ENCODE results near the gene NUCKS1. TPM values are rescaled to one million over a fixed set of nuclear protein-coding genes. Genes with fewer than 3 reads are reported as not detected.

NUCKS1 gene
- total RNA-seq, 3 donors from 2014 or later: 84.5 to 107 (median 93.4) TPM

DNA sequence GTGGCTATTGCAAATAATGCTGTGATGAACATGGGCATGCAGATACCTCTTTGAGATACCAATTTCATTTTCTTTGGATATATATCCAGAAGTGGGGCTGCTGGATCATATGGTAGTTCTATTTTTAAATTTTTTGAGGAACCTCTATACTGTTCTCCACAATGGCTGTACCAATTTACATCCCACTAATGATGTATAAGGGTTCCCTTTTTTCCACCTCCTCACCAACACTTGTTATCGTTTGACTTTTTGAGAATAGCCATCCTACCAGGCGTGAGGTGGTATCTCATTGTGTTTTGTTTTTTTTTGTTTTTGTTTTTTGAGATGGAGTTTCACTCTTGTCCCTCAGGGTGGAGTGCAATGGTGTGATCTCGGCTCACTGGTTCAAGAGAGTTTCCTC lies 6.6 kb upstream of the NUCKS1 start:
- Mint-ChIP-seq H3K4me1 (ENCODE audit: low read depth) (no peaks in the 10 kb centered on the region), H3K27me3 (ENCODE audit: low read depth) (no peaks in the 10 kb centered on the region), H3K9me3 (no peaks in the 10 kb centered on the region), H3K36me3 (ENCODE audit: insufficient read depth) (peaks cover 4% of the 10 kb centered on the region), H3K4me3 (no peak overlapping the region)
- no peak for DNase-seq
- ATAC-seq: no peak

DNA sequence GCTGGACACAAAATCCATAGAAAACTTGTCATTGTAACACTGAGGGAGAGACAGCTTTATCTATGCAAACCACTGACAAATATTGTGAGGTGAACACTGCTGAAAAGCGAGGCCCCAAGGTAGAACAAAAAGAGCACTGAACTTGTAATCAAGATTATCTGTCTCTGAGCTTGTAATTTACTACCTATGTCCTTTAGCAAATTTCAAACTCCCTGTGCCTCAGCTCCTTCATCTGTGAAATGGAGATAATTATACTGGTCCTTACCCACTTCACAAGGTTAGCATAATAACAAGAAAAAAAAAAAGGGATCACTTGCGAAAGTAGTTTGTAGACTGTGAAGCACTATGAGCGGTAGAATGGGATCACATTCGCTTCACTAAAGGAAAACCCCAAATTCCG lies 4.9 kb upstream of the NUCKS1 start:
- no peaks in the 10 kb centered on the region for H3K9me3 Mint-ChIP-seq
- H3K27me3 Mint-ChIP-seq (ENCODE audit: low read depth): no peaks in the 10 kb centered on the region

DNA sequence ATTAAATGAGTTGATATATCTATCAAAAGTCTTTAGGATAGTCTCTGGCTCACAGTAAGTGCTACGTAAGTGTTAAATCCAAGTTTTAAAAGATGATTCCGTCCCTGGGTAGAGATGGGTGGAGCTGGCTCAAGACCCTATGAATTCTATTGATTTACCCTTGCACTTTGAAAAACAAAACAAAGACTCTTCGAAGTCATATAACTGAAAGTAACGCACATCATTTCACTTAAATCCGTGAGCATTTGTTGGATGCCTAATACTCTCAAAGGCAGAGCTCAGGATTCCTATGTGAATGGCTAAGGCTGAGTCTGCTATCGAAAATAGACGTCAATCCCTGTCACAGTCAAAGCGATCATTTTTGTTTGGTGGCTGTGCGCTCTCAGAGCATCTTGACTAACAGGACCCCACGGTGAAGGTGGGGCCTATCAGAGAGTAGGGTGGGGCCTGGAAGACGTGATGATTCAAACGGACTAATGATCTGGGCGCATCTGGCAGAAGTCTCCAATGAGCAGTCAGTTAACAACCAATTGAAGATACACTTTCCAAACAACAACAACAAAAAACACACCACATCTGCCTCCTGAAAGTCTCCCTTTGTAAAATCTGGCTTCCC lies 1.2 kb upstream of the NUCKS1 start:
- H3K4me1 Mint-ChIP-seq (ENCODE audit: low read depth): peaks cover 28% of the 10 kb centered on the region
- H3K27me3 Mint-ChIP-seq (ENCODE audit: low read depth): no peaks in the 10 kb centered on the region

More for the DNA sequence above, 4.9 kb upstream of the NUCKS1 start:
- no peak overlapping the region for H3K4me3 Mint-ChIP-seq
- ATAC-seq (no peak), DNase-seq (no peak)
- peaks cover 8% of the 10 kb centered on the region for H3K4me1 Mint-ChIP-seq (ENCODE audit: low read depth)
- H3K36me3 Mint-ChIP-seq (ENCODE audit: insufficient read depth): peaks cover 4% of the 10 kb centered on the region

DNA sequence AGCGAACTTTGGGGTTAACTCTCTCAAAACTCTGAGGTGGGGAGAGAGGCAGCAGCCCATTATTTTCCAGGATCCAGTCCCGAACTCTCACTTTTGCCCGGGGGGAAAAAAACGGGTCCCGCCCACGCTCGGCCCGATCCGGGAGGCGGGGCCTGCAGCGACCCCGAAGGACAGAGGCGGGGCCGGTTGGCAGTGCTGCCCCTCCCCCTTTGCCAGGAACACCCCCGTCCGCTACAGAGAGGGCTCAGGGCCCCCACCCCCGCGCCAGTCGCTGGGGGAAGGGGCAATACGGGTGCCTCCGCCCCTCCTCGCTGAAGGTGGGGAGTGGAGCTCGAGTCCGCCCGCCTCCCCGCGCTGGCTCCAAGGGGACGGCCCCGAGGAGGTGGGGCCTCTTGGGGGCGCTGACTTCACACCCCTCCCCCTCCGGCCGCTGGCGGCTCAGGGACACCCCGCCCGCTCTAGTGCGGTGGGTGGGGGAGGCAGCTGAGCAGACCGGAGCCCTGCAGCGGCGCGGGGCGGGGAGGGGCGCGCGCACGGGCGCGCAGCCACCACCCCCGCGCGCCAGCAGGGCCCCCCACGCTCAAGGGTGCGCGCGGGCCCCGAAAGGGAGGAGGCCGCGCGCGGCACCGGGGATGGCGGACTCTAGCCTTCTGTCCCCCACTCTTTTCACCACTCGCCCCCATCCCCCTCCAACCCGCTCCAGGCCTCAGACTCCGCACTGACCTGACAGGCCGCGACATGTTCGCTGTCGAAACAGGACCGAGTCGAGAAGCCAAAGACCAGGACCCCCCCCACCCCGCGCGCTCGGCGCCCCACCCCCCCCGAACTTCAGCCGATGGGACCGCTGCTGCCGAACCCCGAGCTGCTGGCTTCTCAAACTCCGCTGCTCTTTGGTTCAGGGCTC lies 496 bp downstream of the NUCKS1 start:
- DNase-seq: peak; percentile 93
- ATAC-seq: peak; percentile 85
- Mint-ChIP-seq H3K27me3 (ENCODE audit: low read depth) (no peaks in the 10 kb centered on the region), H3K4me1 (ENCODE audit: low read depth) (peaks cover 34% of the 10 kb centered on the region), H3K36me3 (ENCODE audit: insufficient read depth) (no peaks in the 10 kb centered on the region), H3K4me3 (peak overlapping the region; percentile 94), H3K9me3 (no peaks in the 10 kb centered on the region)

More for the DNA sequence above, 1.2 kb upstream of the NUCKS1 start:
- Mint-ChIP-seq H3K4me3 (peak overlapping the region; percentile 89), H3K36me3 (ENCODE audit: insufficient read depth) (no peaks in the 10 kb centered on the region), H3K9me3 (no peaks in the 10 kb centered on the region)
- ATAC-seq (no peak), DNase-seq (no peak)

DNA sequence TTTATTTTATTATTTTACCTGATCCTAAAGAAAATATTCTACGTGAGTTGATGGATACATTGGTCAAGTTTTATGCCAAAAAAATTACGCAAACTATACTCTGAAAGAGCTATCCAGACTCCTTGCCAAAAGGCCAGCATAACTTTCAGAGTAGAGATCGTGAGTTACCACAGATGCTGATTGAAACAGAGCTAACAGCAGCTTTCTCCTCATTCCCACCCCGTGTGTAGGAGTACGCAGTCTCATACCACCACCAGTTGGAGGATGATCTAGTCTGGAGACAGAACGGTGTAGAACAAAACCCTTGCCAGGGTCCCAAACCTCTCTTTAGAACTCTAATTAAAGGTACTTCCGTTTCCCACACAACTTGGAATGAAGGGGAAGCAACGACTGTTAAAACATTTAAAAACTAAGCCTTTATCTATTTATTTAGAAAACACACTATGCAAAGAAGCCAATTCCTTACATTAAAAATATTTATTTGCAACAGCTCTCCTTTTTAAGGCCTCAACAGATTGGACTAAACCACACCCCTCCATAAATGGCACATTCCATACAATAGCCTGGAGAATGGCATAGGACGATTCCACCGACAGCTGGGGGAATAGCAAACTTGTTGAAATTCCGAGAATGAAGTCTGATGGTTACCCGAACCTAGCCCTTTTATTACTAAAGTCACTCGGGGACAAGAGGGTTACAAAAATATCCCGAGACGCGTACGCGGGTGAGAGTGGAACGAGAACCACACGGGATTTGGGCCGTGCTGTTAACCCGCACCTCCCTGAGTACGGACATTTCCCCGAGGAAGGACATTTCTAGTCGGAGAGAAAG lies 1.4 kb downstream of the NUCKS1 start:
- DNase-seq (no peak), ATAC-seq (peak; percentile 6 to 8)
- Mint-ChIP-seq H3K27me3 (ENCODE audit: low read depth) (no peaks in the 10 kb centered on the region), H3K4me1 (ENCODE audit: low read depth) (peaks cover 41% of the 10 kb centered on the region), H3K36me3 (ENCODE audit: insufficient read depth) (no peaks in the 10 kb centered on the region), H3K9me3 (no peaks in the 10 kb centered on the region), H3K4me3 (peak overlapping the region; percentile 94)

DNA sequence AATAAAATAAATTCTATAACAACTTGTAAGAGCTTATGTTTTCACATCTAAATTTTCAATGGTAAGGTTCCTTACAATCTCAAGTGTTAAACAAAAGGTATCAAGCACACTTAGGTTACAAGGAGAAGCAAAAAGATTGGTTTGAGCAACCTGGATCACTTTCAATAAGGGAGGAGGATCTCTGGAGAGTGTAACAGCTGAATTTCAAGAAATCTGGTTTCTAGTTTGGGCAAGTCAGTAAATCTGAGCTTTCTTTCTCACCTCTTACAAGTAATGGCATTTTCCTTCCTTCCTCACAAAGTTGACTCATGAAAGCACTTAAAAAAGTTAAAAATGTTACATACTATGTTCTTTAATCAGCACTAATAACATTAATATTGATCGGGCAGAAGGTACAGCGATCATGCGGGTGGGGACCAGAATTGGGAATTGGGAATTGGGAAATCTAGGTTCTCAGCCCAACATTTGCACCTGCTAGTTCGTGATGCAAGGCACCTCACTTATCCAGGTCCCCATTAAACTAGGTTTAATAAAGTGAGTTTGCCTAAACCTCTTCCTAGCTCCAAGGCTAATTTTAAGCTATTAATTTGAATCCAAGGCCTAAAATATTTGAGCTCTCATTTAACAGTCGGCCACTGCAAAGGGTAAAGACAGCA lies 3.1 kb downstream of the NUCKS1 start:
- peaks cover 52% of the 10 kb centered on the region for H3K4me1 Mint-ChIP-seq (ENCODE audit: low read depth)
- DNase-seq (no peak), ATAC-seq (no peak)
- no peaks in the 10 kb centered on the region for H3K9me3 Mint-ChIP-seq
- no peaks in the 10 kb centered on the region for H3K36me3 Mint-ChIP-seq (ENCODE audit: insufficient read depth)
- H3K4me3 Mint-ChIP-seq: peak overlapping the region; percentile 45
- no peaks in the 10 kb centered on the region for H3K27me3 Mint-ChIP-seq (ENCODE audit: low read depth)

DNA sequence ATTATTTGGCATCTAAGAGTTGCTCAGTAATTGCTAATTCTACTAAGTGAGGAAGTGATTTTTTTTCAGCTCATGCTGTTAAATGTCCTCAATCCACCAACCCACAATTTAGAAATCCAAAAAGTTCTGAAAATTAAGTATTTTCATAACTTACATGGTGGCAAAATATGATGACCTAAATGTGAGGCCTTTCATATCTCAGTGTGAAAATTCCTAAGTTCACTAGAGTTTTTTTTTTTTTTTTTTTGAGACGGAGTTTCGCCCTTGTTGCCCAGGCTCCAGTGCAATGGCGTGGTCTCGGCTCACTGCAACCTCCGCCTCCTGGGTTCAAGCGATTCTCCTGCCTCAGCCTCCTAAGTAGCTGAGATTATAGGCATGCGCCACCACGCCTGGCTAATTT lies 5.6 kb downstream of the NUCKS1 start:
- no peak for ATAC-seq
- no peak overlapping the region for H3K4me3 Mint-ChIP-seq
- peaks cover 50% of the 10 kb centered on the region for H3K4me1 Mint-ChIP-seq (ENCODE audit: low read depth)
- DNase-seq: no peak
- H3K36me3 Mint-ChIP-seq (ENCODE audit: insufficient read depth): no peaks in the 10 kb centered on the region
- H3K9me3 Mint-ChIP-seq: no peaks in the 10 kb centered on the region
- no peaks in the 10 kb centered on the region for H3K27me3 Mint-ChIP-seq (ENCODE audit: low read depth)

DNA sequence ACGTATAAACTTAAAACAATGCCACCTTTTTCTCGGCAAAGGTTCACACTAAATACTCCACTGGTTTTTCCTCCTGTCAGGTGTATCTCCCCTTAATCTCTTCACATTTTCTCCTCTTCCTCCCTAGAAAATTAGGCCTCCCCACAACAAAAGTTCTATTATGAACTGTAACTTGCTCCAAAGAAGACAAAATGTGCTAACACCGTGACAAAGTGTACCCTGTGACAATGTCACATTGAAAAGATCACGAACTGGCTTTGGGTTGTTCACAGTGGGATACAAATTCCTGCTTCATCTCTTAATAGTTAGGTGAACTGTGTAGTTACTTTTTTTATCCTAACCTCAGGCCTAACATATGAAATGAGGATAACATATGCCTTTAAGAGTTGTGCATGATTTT lies 6.0 kb downstream of the NUCKS1 start:
- ATAC-seq: no peak
- Mint-ChIP-seq H3K4me3 (no peak overlapping the region), H3K27me3 (ENCODE audit: low read depth) (no peaks in the 10 kb centered on the region), H3K9me3 (no peaks in the 10 kb centered on the region), H3K36me3 (ENCODE audit: insufficient read depth) (peaks cover 3% of the 10 kb centered on the region), H3K4me1 (ENCODE audit: low read depth) (peaks cover 53% of the 10 kb centered on the region)
- DNase-seq: no peak

DNA sequence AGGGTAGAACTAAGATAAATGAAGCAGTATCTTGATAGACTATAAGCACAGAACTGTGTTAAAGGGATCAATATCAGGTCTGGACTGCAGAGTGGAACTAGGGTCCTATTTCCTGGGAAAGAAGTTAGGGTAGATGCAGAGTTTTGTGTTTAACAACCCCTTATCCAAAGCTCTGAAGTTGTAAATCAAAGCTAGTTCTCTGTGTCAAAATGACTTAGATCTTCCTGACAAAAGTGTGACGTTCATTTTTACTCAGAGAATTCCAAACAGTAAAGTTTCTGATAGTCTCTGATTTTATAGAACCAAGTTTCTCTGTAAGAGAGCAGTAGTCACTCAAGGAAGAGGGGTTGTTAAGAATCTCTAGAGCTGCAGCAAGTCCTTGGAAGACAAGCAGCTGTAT lies 8.3 kb downstream of the NUCKS1 start:
- no peaks in the 10 kb centered on the region for H3K27me3 Mint-ChIP-seq (ENCODE audit: low read depth)
- H3K9me3 Mint-ChIP-seq: no peaks in the 10 kb centered on the region
- no peak overlapping the region for H3K4me3 Mint-ChIP-seq
- DNase-seq: no peak
- ATAC-seq: no peak
- H3K4me1 Mint-ChIP-seq (ENCODE audit: low read depth): peaks cover 48% of the 10 kb centered on the region
- H3K36me3 Mint-ChIP-seq (ENCODE audit: insufficient read depth): peaks cover 5% of the 10 kb centered on the region

DNA sequence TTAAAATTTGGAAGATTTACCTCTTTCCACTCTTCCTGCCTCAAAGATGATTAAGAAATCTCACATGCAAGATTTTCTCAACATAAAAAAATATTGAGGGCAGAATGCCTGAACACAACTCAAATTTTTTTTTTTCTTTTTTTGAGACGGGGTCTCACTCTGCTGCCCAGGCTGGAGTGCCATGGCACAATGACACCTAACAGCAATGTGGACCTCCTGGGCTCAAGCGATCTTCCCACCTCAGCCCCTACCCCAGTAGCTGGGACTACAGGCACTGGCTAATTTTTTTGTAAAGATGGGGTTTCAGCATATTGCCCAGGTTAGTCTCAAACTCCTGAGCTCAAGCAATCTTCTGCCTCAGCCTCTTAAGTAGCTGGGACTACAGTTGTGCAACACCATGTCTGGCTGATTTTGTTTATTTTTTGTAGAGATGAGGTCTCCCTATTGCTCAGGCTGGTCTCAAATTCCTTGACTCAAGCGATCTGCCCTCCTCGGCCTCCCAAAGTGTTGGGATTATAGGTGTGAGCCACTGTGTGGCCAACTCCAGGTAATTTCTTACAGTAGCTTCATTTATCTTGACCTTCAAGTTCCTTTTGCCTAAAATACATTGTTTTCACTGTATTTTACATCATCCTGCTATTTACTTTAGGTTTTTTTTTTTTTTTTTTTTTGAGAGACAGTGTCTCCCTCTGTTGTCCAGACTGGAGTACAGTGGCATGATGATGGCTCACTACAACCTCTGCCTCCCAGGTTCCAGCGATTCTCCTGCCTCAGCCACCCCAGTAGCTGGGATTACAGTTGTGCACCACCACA lies 10.4 kb downstream of the NUCKS1 start:
- DNase-seq (no peak), ATAC-seq (no peak)
- Mint-ChIP-seq H3K27me3 (ENCODE audit: low read depth) (no peaks in the 10 kb centered on the region), H3K4me3 (no peak overlapping the region), H3K36me3 (ENCODE audit: insufficient read depth) (peaks cover 8% of the 10 kb centered on the region), H3K9me3 (no peaks in the 10 kb centered on the region), H3K4me1 (ENCODE audit: low read depth) (peaks cover 45% of the 10 kb centered on the region)

DNA sequence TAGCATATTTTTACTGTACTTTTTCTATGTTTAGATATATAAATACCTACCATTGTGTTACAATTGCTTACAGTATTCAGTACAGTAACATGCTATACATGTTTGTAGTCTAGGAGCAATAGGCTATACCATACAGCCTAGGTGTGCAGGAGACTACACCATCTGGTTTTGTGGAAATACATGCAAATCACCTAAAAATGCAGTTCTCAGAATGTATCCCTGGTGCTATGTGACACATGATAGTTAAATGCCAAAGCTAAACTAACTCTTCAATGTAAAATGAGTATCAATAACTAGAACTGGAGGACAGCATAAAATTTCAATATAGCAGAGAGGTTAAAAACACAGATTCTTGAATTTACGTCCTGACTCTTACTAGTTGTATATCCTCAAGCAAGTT lies 14.8 kb downstream of the NUCKS1 start:
- H3K9me3 Mint-ChIP-seq: no peaks in the 10 kb centered on the region

DNA sequence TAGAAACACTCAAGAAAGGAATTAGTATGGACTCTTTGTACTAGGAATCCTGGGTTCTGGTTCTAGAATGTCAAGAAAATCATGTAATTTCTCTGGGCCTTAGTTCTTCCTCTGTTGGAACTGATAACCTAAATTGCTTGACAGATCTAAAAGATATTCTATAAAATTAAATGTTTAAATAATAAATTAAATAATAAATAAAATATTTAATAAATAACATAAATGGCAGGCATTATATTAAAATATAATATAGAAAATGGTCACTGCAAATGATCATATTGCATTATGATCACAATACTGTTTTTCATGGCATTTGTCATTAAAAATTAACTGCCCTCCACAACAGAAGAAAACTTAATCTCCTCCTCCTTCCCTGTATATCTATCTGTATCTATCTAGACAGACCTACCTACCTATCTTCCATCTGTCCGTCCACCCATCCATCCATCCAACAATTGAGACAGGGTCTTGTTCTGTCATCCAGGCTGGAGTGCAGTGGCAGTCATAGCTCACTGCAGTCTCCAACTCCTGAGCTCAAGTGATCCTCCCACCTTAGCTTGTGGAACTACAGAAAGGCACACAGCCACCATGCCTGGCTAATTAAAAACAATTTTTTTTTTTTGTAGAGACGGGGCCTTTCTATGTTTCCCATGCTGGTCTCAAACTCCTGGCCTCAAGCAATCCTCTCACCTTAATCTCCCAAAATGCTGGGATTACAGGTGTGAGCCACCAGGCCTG lies 16.4 kb downstream of the NUCKS1 start:
- ATAC-seq: no peak
- Mint-ChIP-seq H3K4me1 (ENCODE audit: low read depth) (peaks cover 38% of the 10 kb centered on the region), H3K4me3 (no peak overlapping the region)

More for the DNA sequence above, 14.8 kb downstream of the NUCKS1 start:
- Mint-ChIP-seq H3K4me1 (ENCODE audit: low read depth) (peaks cover 46% of the 10 kb centered on the region), H3K36me3 (ENCODE audit: insufficient read depth) (peaks cover 13% of the 10 kb centered on the region), H3K4me3 (no peak overlapping the region), H3K27me3 (ENCODE audit: low read depth) (no peaks in the 10 kb centered on the region)
- DNase-seq (no peak), ATAC-seq (peak in 1 of 2 donors; percentile 23)

More for the DNA sequence above, 16.4 kb downstream of the NUCKS1 start:
- no peak for DNase-seq
- no peaks in the 10 kb centered on the region for H3K27me3 Mint-ChIP-seq (ENCODE audit: low read depth)
- peaks cover 8% of the 10 kb centered on the region for H3K36me3 Mint-ChIP-seq (ENCODE audit: insufficient read depth)
- no peaks in the 10 kb centered on the region for H3K9me3 Mint-ChIP-seq
